WI38 (cell line): ENCODE data around the gene C1QTNF1.
A peak's percentile ranks its signal among the peaks of the same experiment; 100 is the strongest.

Experiments
- H3K4me3 ChIP-seq: 2 replicates; pipeline ENCODE4 v1.5.1; 2011; ENCODE audit warnings: low read depth, mild to moderate bottlenecking, control low read depth, low read length
- CTCF ChIP-seq: IDR thresholded peaks from 2 replicates; pipeline ENCODE4 v1.5.1; 2012; ENCODE audit warnings: low read depth, mild to moderate bottlenecking, control low read depth, low read length

C1QTNF1 gene

GRCh38 chr17:79008666-79009387, 15.1 kb upstream of the C1QTNF1 start:
- H3K4me3 ChIP-seq, result peak overlapping the region; percentile 98
- TF ChIP-seq CTCF, result no peak

GRCh38 chr17:79009397-79010303, 14.3 kb upstream of the C1QTNF1 start, which contains the start of gene CANT1:
CANT1 (minus strand) TSS chr17:79009764; CDS start chr17:78997622, 12,142 bp downstream.
- no peak for TF ChIP-seq CTCF
- H3K4me3 ChIP-seq, result peak within 1 kb of the TSS; percentile 98

GRCh38 chr17:79010304-79010646, 13.7 kb upstream of the C1QTNF1 start:
- peak overlapping the region; percentile 98 for H3K4me3 ChIP-seq
- TF ChIP-seq CTCF, result no peak

GRCh38 chr17:79011451-79012147, 12.4 kb upstream of the C1QTNF1 start:
- no peak overlapping the region for H3K4me3 ChIP-seq
- no peak for TF ChIP-seq CTCF

- no peak overlapping the region for H3K4me3 ChIP-seq
- no peak for TF ChIP-seq CTCF
Measured at GRCh38 chr17:79012563-79013134, 11.3 kb upstream of the C1QTNF1 start.

GRCh38 chr17:79014158-79014758, 9.7 kb upstream of the C1QTNF1 start:
- TF ChIP-seq CTCF, result no peak
- H3K4me3 ChIP-seq, result no peak overlapping the region
